ENCODE results near the gene ATG16L2. TPM values are rescaled to one million over a fixed set of nuclear protein-coding genes. Genes with fewer than 3 reads are reported as not detected.

ATG16L2 gene
- total and polyA plus RNA-seq, 2 donors (not counting 3 experiments of a cell fraction or from before 2014, with no cell fraction given) = 26.5 to 30.5 TPM

DNA sequence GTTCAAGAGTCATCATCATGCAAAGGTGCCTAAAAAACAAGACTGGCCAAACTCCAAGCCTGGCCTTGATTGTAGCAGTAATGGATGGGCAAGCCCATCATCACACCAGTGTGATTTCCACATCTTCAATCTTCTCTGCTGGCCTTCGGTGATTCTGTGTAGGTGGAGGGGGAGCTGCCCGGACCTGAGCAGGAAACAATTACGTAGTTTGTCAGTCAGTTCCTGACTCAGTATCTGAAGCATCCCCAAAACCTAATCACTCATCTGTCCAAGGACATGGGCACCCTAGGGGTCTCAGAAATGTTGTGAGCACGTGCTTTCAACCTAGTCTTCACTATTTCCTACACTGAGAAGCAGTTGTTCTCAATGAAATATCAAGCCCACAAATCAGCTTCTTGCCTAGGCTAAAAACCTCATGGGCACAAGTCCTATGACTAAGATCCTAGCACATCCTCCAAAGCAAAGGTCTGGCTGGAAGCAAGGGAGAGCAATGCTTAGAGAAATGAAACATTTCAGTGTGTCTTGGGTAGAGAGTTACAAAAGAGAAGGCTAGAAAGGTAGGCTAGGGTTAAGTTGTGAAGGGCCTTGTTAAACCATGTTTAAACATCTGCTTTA, 24.6 kb downstream of the ATG16L2 start:
- no peak overlapping the region for H3K27ac ChIP-seq (ENCODE audit: insufficient read depth, low read depth, low read length)
- no peaks in the 10 kb centered on the region for H3K9me1 ChIP-seq (replicated peaks; ENCODE audit: control insufficient read depth, extremely low read depth, insufficient read depth, low read length)
- H3K4me2 ChIP-seq (ENCODE audit: insufficient read depth, low read length) = no peak overlapping the region
- no peaks in the 10 kb centered on the region for H3K27me3 ChIP-seq (ENCODE audit: control insufficient read depth in 2 of 2, insufficient read depth in 2 of 2, low read length in 2 of 2)
- H3K4me1 ChIP-seq (ENCODE audit: control insufficient read depth, extremely low read depth, insufficient read depth, low read length) = peaks cover 11% of the 10 kb centered on the region
- H3K4me3 ChIP-seq (replicated peaks in 1 of 3; ENCODE audit: insufficient read depth in 1 of 3, low read depth in 1 of 3, low read length in 3 of 3) = no peak overlapping the region
- TF ChIP-seq, protein P1, sequence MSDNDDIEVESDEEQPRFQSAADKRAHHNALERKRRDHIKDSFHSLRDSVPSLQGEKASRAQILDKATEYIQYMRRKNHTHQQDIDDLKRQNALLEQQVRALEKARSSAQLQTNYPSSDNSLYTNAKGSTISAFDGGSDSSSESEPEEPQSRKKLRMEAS (IDR thresholded peaks at IDR 0.05; ENCODE audit: insufficient read depth, insufficient read length) = no peak
- TF ChIP-seq FOS (IDR thresholded peaks at IDR 0.05; ENCODE audit: borderline replicate concordance, insufficient read depth, low read length) = no peak
- TF ChIP-seq JUN (IDR thresholded peaks at IDR 0.05; ENCODE audit: borderline replicate concordance, insufficient read depth, insufficient read length, low read depth) = no peak
- TF ChIP-seq EZH2 (IDR thresholded peaks at IDR 0.05; ENCODE audit: borderline replicate concordance, low read depth, low read length, severe bottlenecking) = no peak
- TF ChIP-seq POLR2A (IDR thresholded peaks at IDR 0.05; ENCODE audit: low read depth, low read length) = no peak
- TF ChIP-seq, protein P2, sequence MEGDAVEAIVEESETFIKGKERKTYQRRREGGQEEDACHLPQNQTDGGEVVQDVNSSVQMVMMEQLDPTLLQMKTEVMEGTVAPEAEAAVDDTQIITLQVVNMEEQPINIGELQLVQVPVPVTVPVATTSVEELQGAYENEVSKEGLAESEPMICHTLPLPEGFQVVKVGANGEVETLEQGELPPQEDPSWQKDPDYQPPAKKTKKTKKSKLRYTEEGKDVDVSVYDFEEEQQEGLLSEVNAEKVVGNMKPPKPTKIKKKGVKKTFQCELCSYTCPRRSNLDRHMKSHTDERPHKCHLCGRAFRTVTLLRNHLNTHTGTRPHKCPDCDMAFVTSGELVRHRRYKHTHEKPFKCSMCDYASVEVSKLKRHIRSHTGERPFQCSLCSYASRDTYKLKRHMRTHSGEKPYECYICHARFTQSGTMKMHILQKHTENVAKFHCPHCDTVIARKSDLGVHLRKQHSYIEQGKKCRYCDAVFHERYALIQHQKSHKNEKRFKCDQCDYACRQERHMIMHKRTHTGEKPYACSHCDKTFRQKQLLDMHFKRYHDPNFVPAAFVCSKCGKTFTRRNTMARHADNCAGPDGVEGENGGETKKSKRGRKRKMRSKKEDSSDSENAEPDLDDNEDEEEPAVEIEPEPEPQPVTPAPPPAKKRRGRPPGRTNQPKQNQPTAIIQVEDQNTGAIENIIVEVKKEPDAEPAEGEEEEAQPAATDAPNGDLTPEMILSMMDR (IDR thresholded peaks at IDR 0.05; ENCODE audit: extremely low read depth in 1 of 2, insufficient read depth in 1 of 2, low read depth in 1 of 2, low read length in 2 of 2) = no peak
- TF ChIP-seq MYC (IDR thresholded peaks at IDR 0.05; ENCODE audit: low read depth, low read length) = no peak
- TF ChIP-seq GATA2 (IDR thresholded peaks at IDR 0.05; ENCODE audit: insufficient read depth, insufficient read length, low read depth, low read length) = no peak
- no peak for TF ChIP-seq POLR2AphosphoS5 (IDR thresholded peaks at IDR 0.05; ENCODE audit: insufficient read depth, low read depth, low read length)
- H3K36me3 ChIP-seq (ENCODE audit: control insufficient read depth in 2 of 2, extremely low read depth in 1 of 2, insufficient read depth in 2 of 2, low read length in 2 of 2) = peaks cover 6 to 24% of the 10 kb centered on the region in 2 experiments
- dilution Hi-C loops (cut with MboI; ENCODE audit: extremely low pct_ligation_motif_present, low sequenced_read_pairs) = no loop called here
- DNase-seq (ENCODE audit: low read depth, low spot score) = no peak
- intact Hi-C loops (cut with micrococcal nuclease) = no loop called here
- no peak overlapping the region for H3K9ac ChIP-seq (replicated peaks; ENCODE audit: extremely low read depth, insufficient read depth, low read length)
- no peaks in the 10 kb centered on the region for H3K9me3 ChIP-seq (replicated peaks; ENCODE audit: control insufficient read depth, insufficient read depth, low read length)
- POLR2A ChIA-PET = no interaction called here
- CTCF ChIA-PET = interaction anchor here (1.0 to 2.2 kb wide), 4 partner anchors 11 to 398 kb away, joined by 3 to 7 read pairs (median 5); no protein-coding TSS in a partner anchor
- H3K79me2 ChIP-seq (ENCODE audit: control insufficient read depth, insufficient read depth, low read length) = no peaks in the 10 kb centered on the region
- no peak overlapping the region for H2AFZ ChIP-seq (ENCODE audit: low read depth, low read length)
- FAIRE-seq = no peak
- no TSS peak for BruUV-seq (replicated peaks)
- no peaks in the 10 kb centered on the region for H4K20me1 ChIP-seq (replicated peaks; ENCODE audit: control insufficient read depth, extremely low read depth, insufficient read depth, low read length)

Data from endothelial cell of umbilical vein (primary cell).